Measurements from ENCODE around the gene TAGLN.

DNA sequence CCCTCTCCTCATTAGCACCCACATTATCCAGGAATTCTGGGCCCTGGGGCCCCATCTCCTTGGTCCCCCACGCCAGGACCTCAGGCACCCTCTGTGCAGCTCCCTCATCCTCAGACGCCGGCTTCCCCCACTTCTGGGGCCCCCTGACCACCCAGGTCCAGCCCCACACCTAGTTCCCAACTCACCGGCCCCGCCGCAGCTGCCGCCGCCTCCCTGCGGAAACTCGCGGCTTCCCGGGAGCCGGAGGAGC is 32.6 kb downstream of the TAGLN start, which contains the start of gene PCSK7:
- no peak for TF ChIP-seq TCF3 (CRISPR knock-in tag; IDR thresholded peaks at IDR 0.05)
- TF ChIP-seq, protein P1, sequence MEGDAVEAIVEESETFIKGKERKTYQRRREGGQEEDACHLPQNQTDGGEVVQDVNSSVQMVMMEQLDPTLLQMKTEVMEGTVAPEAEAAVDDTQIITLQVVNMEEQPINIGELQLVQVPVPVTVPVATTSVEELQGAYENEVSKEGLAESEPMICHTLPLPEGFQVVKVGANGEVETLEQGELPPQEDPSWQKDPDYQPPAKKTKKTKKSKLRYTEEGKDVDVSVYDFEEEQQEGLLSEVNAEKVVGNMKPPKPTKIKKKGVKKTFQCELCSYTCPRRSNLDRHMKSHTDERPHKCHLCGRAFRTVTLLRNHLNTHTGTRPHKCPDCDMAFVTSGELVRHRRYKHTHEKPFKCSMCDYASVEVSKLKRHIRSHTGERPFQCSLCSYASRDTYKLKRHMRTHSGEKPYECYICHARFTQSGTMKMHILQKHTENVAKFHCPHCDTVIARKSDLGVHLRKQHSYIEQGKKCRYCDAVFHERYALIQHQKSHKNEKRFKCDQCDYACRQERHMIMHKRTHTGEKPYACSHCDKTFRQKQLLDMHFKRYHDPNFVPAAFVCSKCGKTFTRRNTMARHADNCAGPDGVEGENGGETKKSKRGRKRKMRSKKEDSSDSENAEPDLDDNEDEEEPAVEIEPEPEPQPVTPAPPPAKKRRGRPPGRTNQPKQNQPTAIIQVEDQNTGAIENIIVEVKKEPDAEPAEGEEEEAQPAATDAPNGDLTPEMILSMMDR (IDR thresholded peaks at IDR 0.05 in 2 of 3, conservative IDR thresholded peaks at IDR 0.05 in 1 of 3; ENCODE audit: insufficient read depth in 2 of 3, low read depth in 1 of 3, low read length in 3 of 3), result no peak
- no peak for TF ChIP-seq SREBF2 (CRISPR knock-in tag; IDR thresholded peaks at IDR 0.05)
- no peak for TF ChIP-seq NFIC (IDR thresholded peaks at IDR 0.05)
- TF ChIP-seq NFRKB (IDR thresholded peaks at IDR 0.05; ENCODE audit: low read depth), result no peak
- no peak for TF ChIP-seq MYBL2 (IDR thresholded peaks at IDR 0.05; ENCODE audit: low read depth)
- TF ChIP-seq MYBL2 (CRISPR knock-in tag; IDR thresholded peaks at IDR 0.05; ENCODE audit: borderline replicate concordance), result no peak
- TF ChIP-seq YY1 (IDR thresholded peaks at IDR 0.05; ENCODE audit: borderline replicate concordance in 1 of 3, control insufficient read depth in 1 of 3, extremely low read depth in 1 of 3, insufficient read depth in 3 of 3, insufficient read length in 1 of 3, insufficient replicate concordance in 2 of 3, low read depth in 1 of 3, low read length in 2 of 3), result no peak

Data from K562 (cell line).